CD4-positive, alpha-beta T cell treated with Interleukin-17A for 4 hours (primary cell): ENCODE data around the gene ALKBH4.
"Not testable (repeated sequence)": the region's sequence is repeated elsewhere in the genome, so short reads cannot be mapped to it uniquely, and the experiment has no call there.

Source experiments
- DNase-seq: peaks from one replicate; pipeline ENCODE4 v3.0.0-alpha.2; 2020; ENCODE audit warnings: mixed read lengths

Gene ALKBH4

DNA sequence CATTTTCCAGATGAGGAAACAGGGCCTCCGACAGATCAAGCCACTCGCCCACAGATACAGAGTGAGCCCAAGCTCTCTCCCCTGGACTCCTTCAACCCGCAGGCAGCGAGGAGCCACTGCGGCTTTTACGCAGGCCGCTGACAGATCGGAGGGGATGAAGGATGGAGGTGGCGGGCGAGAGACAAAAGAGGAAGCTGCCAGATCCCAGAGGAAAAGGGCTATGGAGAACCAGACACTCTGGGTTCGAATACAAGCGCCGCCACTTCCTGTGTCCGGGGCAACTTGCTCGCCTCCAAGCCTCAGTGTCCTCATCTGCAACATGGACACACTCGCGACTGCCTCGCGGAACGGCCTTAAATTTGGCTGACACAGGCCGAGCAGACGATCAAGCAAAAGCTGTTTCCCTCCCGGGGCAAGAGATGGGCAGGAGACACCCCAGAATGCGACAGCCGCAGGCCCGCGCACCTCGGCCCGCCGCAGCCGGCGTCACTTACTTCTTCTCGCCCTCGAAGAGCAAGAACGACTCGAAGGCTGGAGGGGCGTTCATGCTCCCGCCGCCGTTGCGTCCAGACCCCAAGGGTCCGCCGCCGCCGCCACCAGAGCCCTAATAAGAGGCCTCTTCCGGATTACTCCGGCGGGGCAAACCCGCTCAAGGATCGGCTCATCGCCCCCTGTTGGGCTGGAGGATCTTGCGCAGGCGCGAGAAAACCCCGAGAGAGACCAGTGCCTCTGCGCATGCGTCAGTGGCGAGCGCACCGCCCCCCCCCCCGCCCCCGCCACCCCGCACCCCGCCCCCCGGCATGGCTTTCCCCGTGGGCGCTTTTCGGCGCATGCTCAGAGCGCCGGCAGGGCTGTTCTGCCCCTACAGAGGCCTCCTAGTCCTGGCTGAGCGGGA lies 13.9 kb upstream of the ALKBH4 start, which contains the start of gene POLR2J:
POLR2J (minus strand) TSS at position 609 of the 895 bp plus-strand sequence; CDS start at position 547, 62 bp downstream.
- peak; percentile 87 for DNase-seq

DNA sequence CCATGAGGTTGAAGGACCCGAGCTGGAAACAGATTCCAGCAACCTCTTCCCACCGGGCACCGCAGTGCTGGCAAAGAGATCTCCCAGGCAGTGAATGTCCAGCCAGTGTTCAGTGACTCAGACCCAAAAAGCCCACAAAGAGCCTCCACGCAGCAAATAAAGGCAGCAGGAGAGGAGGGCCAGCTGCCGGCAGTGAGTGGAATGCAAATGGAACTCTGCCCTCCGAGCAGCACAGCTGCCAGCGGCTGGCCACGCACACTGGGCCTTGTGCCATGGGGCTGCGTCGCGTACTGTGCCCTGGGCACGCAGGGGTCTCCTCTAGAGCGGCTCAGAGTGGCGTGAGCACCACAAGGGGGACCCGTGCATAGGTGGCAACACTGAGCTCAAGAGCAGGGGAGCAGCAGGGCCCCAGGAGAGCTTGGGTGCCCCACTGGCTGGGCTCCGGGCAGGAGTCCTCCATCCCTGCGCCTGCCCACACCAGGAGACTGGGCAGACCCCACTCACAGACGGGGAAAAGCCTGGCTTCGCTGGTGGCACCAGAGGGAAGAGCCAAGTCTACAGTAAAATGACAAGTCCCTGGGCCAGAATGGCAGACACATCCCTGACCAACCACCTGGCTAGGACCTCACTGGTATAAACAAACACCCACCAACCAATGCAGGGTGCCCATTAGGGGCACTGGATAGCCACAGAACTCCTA lies 10.2 kb upstream of the ALKBH4 start:
- not testable (repeated sequence) for DNase-seq

DNA sequence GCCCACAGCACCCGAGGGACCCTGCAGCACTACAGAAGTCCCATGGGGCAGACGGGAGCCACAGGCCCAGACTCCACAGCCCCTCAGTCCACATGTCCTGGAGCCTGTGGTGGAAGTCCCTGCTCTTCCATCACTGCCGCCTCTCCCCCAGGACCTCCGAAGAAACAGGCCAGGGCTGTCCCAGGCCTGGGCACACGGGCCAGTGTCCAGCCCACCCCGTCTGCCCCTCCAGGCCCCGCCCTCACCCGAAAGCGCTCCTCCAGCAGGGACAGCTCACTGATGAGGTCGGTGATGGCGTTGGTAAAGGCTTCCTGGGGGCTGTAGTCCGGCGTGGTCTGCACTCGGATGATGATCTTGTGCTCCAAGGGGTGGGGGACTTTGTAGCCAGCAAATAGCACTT lies 9.5 kb upstream of the ALKBH4 start:
- not testable (repeated sequence) for DNase-seq

DNA sequence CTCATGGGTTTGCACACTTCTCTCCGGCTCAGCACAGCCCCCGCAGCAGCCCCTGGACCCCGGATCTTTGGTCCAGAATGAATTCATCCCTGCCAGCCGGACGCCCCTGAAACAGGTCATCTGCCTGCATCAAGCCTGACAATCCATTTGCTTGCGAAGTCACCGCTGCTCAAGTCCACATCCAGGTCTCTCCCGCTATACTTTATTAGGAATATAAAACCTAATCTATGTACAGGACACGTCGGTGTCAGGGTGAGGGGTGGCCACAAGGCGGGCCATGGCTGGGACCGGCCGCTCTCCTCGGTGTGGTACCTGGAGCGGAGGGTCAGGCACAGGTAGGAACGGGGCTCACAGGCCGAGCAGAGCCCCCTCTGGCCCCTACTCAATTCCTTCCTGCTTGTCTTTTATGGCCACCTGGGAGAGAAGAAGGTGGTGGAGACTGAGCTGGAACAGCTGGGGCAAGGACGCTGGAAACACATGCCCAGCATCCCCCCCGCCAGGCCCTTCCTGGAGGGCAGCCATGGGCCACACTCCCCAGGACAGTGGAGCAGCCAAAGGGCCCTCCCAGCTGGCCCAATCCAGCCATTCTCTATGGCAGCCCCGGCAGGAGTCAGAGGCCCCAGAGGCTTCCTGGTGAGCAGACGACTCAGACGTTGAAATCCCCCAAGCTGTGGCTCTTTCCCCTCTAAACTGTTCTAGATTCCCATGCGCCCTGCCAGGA lies 8.8 kb upstream of the ALKBH4 start:
- DNase-seq = no peak

DNA sequence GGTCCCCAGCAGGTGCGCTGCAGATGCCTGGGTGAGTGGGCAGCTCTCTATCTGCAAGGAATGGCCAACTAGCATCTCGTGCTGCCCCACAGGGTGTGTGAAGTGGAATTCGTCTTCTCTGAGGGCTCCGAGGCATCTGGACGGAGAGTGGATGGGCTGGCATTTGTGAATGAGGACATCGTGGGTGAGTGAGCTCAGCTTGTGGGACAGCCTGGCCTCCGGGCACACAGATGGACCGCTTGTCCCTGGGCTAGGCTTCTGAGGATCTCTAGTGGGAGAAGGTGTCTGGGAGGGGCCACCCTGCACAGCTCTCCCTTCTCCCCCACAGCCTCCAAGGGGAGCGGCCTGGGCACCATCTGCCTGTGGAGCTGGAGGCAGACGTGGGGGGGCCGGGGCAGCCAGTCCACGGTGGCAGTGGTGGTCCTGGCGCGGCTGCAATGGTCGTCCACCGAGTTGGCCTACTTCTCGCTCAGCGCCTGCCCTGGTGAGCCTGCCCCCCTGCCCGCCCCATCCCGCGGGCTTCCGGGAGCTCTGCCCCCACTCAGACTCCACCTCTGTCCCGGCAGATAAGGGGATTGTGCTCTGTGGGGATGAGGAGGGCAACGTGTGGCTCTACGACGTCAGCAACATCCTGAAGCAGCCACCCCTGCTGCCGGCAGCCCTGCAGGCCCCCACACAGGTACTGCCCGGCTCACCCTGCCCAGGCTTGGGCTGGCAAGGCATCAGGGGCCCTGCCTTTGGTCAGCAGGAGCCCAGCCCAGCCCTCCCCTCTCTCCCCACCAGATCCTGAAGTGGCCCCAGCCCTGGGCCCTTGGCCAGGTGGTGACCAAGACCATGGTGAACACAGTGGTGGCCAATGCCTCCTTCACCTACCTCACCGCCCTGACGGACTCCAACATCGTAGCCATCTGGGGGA lies 7.7 kb upstream of the ALKBH4 start:
- no peak for DNase-seq

DNA sequence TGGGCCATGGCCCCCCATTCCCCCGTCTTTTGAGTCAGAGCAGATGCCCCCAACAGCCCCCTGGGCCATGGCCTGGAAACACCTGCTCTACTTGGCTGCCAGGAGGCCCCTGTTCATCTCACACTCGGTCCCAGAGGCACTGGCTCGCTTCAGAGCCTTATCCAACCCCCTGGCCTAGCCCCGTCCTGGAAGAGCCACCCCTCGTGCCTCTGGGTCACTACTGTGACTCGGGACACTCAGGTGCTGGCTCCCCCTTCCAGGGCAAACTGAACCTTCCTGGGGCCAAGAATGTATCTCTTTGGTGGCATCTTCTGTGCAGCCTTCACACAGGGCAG lies 7.1 kb upstream of the ALKBH4 start:
- no peak for DNase-seq

DNA sequence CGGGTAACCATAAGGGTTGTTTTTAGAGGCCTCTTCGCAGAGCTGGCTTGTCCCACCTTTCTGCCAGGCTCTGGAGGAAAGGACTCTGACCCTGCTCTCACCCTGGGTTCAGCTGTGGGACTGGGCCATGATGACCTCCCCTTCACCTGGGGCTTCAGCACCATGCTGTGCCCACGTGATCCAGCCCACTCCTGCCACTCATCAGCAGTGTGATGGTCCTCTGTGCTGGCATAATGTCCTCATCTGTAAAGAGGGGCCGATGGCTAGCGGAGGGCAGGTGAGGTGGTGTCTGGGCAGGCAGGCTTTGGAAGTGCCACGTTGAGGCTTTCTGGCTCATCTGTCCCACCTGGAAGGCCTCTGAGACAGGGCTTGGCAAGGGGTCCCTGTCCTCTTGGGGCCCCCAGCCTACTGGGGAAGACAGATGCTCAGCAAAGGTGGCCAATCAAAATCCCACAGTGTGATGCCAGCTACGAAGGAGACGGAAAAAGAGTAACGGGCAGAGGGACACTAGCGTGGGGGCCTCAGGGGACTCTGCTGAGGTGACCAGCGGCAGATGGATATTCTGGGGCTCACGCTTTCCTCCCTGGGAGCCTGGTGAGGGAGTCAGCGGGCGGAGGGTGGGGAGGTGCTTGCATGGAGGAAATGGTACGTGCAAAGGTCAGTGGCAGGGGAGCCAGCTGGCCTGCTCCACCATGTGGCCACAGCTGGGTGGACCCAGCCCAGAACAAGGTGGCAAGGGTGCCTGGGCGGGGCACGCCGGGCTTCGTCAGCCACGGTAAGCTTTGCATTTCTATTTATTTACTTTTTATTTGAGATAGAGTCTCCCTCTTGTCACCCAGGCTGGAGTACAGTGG lies 5.5 kb upstream of the ALKBH4 start:
- no peak for DNase-seq

DNA sequence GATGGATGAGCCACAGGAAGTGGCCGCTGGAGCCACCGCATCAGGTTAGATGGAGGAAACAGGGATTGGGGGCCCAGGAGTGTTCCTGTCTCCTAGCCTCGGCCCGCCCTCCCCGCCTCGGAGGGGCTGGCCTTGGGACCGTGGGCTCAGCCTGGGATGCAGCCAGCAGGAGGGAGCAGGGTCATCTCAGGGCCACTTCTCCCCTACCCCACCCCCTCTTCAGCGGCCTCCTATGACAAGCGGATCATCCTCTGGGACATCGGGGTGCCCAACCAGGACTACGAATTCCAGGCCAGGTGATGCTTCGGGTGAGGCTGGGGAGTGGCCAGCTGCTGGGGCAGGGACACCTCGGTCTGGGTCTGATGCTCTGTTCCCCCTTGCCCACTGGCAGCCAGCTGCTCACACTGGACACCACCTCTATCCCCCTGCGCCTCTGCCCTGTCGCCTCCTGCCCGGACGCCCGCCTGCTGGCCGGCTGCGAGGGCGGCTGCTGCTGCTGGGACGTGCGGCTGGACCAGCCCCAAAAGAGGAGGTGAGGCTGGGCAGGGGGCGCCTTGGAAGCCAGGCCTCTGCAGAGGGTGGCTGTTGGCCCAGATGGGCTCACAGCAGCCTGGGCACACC lies 4.8 kb upstream of the ALKBH4 start:
- DNase-seq = no peak

DNA sequence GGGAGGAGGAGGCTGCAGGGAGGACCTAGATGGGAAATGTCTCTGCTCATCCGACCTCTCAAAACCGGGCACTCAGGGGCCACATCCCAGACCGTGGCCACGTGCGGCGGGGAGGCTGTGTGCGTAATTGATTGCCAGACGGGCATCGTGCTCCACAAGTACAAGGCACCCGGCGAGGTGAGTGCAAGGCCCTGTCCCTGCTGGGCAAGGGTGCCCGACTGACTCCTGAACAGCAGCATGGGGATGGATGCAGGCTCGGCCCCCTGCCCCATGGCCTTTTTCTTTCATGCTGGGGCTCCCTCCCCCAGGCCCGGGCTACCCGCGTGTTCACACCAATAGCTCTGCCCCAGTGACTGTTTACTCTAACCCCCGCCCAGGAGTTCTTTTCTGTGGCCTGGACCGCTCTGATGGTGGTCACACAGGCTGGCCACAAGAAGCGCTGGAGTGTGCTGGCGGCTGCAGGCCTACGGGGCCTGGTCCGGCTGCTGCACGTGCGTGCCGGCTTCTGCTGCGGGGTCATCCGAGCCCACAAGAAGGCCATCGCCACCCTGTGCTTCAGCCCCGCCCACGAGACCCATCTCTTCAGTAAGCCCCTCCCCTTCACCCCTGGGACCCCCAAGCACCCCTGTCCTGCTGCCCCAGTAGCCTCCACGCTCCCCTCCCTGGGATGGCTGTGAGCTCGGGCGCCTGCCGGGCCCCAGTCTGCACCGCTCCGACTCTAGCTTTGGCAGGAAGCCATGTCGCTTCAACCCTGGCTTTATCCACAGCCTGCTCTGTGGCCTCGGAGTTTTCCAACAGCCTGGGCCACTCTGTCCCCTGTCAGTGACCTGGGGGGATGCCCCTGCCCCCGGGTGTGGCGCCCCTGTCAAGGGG lies 4.1 kb upstream of the ALKBH4 start:
- no peak for DNase-seq

DNA sequence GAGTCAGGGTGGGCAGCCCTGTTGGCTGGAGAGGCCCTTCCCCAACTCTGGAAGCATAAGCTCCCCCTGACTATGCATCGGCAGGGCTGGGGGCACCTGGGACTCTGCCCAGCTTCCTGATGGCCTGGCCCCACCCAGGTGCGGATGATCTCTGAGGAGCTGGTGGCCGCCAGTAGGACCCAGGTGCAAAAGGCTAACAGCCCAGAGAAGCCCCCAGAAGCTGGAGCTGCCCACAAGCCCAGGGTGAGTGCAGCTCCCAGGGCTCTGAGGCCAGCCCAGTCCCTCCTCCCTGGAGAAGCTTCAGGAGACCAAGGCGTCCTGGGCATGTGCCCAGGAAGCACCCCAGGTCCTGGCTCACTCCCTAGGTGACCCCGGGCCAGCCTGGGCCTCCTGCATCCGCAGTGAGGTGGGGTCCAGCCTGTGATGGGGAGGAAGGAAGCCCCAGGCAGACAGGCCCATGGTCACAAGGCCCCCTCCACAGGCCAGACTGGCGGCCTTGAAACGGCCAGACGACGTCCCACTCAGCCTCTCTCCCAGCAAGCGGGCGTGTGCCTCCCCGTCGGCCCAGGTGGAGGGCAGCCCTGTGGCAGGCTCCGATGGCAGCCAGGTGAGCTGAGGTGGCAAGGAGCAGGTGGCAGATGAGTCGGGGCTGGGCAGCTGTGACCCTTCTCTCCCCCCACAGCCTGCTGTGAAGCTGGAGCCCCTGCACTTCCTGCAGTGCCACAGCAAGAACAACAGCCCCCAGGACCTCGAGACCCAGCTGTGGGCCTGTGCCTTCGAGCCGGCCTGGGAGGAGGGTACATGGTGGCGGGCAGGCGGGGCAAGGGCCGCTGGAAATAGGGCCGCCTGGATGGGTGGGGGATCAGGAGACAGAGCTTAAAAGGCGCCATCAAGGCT lies 3.2 kb upstream of the ALKBH4 start:
- no peak for DNase-seq

DNA sequence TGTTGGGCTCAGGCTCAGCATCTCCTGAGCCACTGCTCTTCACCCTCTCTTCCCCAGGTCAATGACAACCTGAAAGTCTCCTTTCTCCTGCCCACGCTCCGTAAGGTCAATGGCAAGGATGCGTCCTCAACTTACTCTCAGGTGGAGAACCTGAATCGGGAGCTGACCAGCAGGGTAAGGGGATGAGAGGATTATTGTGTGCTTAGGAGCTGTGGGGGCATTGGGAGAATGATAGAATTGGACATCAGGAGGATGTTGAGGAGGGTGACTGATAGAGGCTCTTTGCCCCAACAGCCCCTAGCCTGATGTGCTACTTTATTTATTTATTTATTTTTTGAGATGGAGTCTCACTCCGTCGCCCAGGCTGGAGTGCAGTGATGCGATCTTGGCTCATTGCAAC lies 1.4 kb upstream of the ALKBH4 start:
- DNase-seq = no peak

DNA sequence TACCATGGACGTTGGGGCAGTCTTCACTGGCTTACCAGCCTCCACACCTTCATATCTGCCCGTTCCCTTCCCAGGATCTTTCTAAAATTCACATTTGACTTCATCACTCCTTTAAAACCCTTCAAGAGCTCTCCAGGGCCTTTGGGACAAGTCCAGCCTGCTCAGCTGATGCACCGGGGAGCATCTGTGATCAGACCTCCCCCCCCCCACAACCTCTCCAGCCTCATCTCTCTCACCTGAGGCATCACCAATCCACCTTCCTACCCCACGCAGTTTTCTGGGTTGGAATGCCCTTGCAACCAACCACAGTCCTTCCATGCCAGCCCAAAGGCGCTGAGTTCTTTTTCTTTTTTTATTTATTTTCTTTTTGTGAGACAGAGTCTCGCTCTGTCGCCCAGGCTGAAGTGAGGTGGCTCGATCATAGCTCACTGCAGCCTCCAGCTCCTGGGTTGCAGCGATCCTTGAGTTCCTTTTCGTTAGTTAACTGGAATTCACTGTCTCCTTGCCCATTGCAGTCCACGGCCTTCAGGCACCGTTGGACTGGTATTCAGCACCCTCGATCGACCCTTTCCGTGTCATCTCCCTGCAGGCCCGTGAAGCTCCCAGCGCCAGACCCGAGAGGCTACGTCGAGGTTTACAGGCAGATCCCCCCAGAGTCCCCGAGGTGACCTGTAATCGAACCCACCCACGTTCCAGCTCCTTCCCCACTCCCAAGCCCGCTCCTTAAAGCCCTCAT lies 654 bp downstream of the ALKBH4 start:
- DNase-seq = no peak

DNA sequence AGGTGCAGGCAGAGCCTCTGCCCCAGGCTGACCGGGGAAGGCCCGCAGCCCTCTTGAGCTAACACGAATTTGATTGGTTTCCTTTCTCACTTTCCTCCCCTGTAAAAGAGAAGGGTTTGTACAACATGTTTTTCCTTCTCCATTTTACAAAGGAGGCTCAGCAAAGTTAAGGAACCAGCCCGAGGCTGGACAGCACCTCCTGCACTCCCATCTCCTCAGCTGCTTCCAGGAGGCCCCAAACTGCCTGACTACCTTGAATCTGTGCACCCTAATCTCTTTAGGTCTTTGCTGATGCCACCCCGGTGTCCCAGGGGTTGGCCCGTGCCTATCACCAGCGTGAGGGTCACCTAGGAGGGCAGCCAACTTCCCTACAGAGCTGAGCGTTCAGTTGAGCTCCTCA lies 4.2 kb downstream of the ALKBH4 start:
- DNase-seq = no peak

DNA sequence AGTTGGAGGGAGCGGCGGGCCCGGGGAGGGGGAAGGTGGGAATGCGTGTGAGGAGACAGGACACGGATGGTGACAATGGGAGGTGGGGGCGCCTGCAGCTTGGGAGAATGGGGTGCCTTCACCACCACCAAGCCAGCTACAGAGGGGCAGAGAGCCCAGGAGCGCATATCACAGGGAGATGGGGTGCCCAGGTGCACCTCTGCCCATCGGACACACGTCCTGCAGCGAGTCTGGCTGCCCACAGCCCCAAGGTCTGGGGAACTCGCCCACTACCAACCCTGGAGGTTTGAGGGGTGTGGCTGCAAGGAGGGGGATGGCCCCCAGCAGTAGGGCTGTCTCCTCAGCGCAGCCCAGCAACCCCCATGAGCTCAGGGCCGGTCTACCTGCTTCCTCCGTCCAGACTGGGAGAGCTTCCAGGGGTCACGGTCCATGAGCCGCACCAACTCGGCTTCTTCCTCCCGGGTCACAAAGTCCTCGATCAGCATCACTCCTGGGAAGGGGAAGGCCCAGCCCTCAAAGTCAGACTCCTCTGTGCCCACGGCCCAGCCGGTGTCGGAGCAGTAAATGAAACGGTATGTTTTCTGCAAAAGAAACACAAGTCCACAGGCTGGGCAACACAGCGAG lies 5.3 kb downstream of the ALKBH4 start:
- no peak for DNase-seq

DNA sequence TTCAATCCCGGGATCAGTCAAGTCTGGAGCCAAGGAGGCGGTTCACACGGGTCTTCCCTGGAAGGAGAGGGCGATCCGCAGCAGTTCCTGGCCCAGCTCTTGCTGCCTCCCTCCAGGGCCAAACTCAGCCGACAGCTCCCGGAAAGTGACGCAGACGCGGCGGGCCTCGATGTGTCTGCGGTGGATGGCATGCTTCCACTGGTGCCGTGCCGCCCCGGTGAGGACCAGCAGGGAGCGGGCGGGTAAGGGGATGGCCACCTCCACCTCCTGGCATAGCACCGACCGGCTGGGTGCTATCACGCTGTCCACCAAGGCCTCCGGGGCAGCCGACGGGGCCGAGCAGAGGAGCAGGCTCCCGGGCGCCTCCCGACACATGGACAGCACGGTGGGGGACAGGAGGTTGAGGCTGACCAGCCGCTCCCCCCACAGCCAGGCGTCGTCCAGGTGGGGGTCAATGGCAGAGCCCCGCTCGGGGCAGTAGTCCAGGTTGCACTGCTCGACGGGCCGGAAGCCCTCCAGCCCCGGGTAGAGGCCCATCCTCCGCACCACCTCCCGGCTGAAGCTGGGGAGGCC lies 7.2 kb downstream of the ALKBH4 start:
- DNase-seq = no peak

DNA sequence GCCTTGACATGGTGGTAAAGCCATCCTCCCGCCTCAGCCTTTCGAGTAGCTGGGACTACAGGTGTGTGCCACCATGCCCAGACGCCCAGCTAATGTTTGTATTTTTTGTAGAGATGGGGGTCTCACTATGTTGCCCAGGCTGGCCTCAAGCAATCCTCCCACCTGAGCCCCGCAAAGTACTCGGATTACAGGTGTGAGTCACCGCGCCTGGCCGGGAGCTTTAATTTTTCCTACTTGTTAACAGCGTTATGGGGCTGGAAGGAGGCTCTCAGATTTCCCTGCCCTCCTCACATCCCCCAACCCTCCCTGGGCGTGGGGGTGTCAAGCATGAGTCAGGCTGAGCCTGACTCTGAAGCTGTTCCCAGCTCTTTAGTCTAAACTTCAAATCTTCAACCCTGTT lies 8.3 kb downstream of the ALKBH4 start:
- DNase-seq = no peak

DNA sequence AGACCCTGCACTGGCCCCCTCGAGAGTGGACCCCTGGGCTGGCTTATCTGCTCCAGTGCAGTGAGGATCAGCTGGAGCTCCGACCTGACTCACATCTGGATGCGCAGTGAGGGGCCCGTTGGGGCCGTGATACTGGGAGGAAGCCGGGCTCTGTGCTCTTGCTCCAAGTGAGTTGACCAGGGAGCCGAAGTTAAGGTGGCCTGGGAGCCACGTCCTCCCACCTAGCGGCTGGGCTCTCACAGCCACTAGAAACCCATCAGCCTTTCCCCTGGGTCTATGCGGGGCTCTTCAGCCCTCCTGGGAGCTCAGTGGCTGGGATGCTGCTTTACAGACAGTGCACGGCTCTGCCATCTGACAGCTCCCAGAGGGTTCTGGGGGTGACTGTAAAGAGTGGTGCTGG lies 9.1 kb downstream of the ALKBH4 start:
- DNase-seq = no peak
